B cell (primary cell): ENCODE results near the gene HK3. TPM values are rescaled to one million over a fixed set of nuclear protein-coding genes. Genes with fewer than 3 reads are reported as not detected.

Experiments used
- ATAC-seq: fragments of 200-7000 bp; cut with Tn5 transposase; one replicate; pipeline ENCODE4 v1.10.0; 2021; ENCODE audit warnings: low read depth, mild to moderate bottlenecking, moderate number of reproducible peaks, moderate library complexity
- CTCF ChIA-PET: fragments of 350-600 bp; sonication (Branson Sonifier 250); formaldehyde crosslinking; loops from one replicate; lab custom pipeline; 2021; ENCODE audit warnings: antibody characterized with exemption, inconsistent platforms; lab: Charles Lee
- POLR2A ChIA-PET: fragments of 350-600 bp; sonication (Branson Sonifier 250); formaldehyde crosslinking; loops from one replicate; lab custom pipeline; 2021; ENCODE audit warnings: antibody characterized with exemption; lab: Charles Lee
- DNase-seq: peaks from one replicate; pipeline ENCODE4 v3.0.0; 2013
- H2AFZ ChIP-seq: 2 replicates; pipeline ENCODE4 v1.6.1; 2012; ENCODE audit warnings: mild to moderate bottlenecking, low read depth, low read length; ENCODE audit not compliant: insufficient read depth, poor library complexity, severe bottlenecking
- H3K27ac ChIP-seq, 2 donors: 1 replicate in 1 of 2; 2 replicates in 1 of 2; pipeline ENCODE4 v1.5.1; 2012 to 2013; ENCODE audit warnings: low read length in 2 of 2, mild to moderate bottlenecking in 2 of 2, moderate library complexity in 1 of 2
- H3K27me3 ChIP-seq, 4 experiments: fragments of 200-600 bp in 1 of 4; sonication (generic) in 1 of 4; replicated peaks in 1 of 4; 1 replicate in 2 of 4; 2 replicates in 2 of 4; pipeline versions ENCODE4 v1.6.1 to v1.7.0; 2013 to 2016; ENCODE audit warnings: low read length in 3 of 4, mild to moderate bottlenecking in 2 of 4, mixed read lengths in 1 of 4, moderate library complexity in 1 of 4; ENCODE audit not compliant: insufficient read depth in 4 of 4, control insufficient read depth in 3 of 4; ENCODE audit errors: control extremely low read depth in 1 of 4
- H3K36me3 ChIP-seq, 2 experiments: replicated peaks in 1 of 2; 1 replicate in 1 of 2; 2 replicates in 1 of 2; pipeline versions ENCODE4 v1.6.1 to v1.7.1; 2013; ENCODE audit warnings: low read length in 1 of 2; ENCODE audit not compliant: insufficient read depth in 2 of 2, control insufficient read depth in 1 of 2; ENCODE audit errors: control extremely low read depth in 1 of 2, extremely low read depth in 1 of 2
- H3K4me1 ChIP-seq, 2 donors: fragments of 200-600 bp in 1 of 2; sonication (generic) in 1 of 2; 1 replicate in 1 of 2; 2 replicates in 1 of 2; pipeline versions ENCODE4 v1.5.1 to v1.6.1; 2013 to 2017; ENCODE audit warnings: low read length in 2 of 2; ENCODE audit not compliant: control insufficient read depth in 2 of 2, insufficient read depth in 2 of 2
- H3K4me2 ChIP-seq: replicated peaks from 2 replicates; pipeline ENCODE3; 2012; ENCODE audit warnings: mild to moderate bottlenecking, low read depth, low read length; ENCODE audit not compliant: poor library complexity, severe bottlenecking
- H3K4me3 ChIP-seq, 5 experiments: fragments of 200-600 bp in 1 of 5; sonication (generic) in 1 of 5; 1 replicate in 3 of 5; 2 replicates in 2 of 5; pipeline versions ENCODE4 v1.5.1 to v1.7.0; 2011 to 2016; ENCODE audit warnings: low read length in 4 of 5, mild to moderate bottlenecking in 4 of 5, low read depth in 2 of 5, control low read depth in 1 of 5, moderate library complexity in 1 of 5; ENCODE audit not compliant: insufficient read depth in 1 of 5; ENCODE audit errors: control extremely low read depth in 1 of 5, extremely low read depth in 1 of 5
- H3K79me2 ChIP-seq: fragments of 200-600 bp; sonication (generic); one replicate; pipeline ENCODE4 v1.6.0; 2016; ENCODE audit warnings: low read length; ENCODE audit not compliant: control insufficient read depth, insufficient read depth
- H3K9ac ChIP-seq: fragments of 200-600 bp; sonication (generic); 2 replicates; pipeline ENCODE4 v1.6.1; 2017; ENCODE audit warnings: mild to moderate bottlenecking, low read length, moderate library complexity
- H3K9me3 ChIP-seq, 3 donors: one replicate each; pipeline versions ENCODE4 v1.6.1 to v1.7.1; 2013; ENCODE audit warnings: low read length in 2 of 3; ENCODE audit not compliant: control insufficient read depth in 2 of 3, insufficient read depth in 1 of 3; ENCODE audit errors: control extremely low read depth in 1 of 3
- H4K20me1 ChIP-seq: 2 replicates; pipeline ENCODE4 v1.6.0; 2012; ENCODE audit warnings: mild to moderate bottlenecking, low read length; ENCODE audit not compliant: insufficient read depth, control insufficient read depth, poor library complexity, severe bottlenecking
- H3K27ac Mint-ChIP-seq: one replicate; pipeline ENCODE4 v1.8.0; 2021; ENCODE audit warnings: mixed read lengths
- H3K27me3 Mint-ChIP-seq: one replicate; pipeline ENCODE4 v1.8.0; 2021; ENCODE audit warnings: mixed read lengths
- H3K4me1 Mint-ChIP-seq: one replicate; pipeline ENCODE4 v1.8.0; 2021; ENCODE audit warnings: mixed read lengths
- H3K4me3 Mint-ChIP-seq: one replicate; pipeline ENCODE4 v1.8.0; 2021; ENCODE audit warnings: mixed read lengths
- H3K9me3 Mint-ChIP-seq: one replicate; pipeline ENCODE4 v1.8.0; 2022; ENCODE audit warnings: mixed read lengths; ENCODE audit not compliant: insufficient read depth
- CTCF ChIP-seq: fragments of 200-600 bp; IDR thresholded peaks from one replicate; pipeline ENCODE4 v1.8.0; 2022; ENCODE audit warnings: antibody characterized with exemption, mild to moderate bottlenecking
- EZH2 ChIP-seq: IDR thresholded peaks from 2 replicates; pipeline ENCODE4 v1.6.1; 2012; ENCODE audit warnings: borderline replicate concordance, low read depth, mild to moderate bottlenecking, moderate library complexity, low read length; ENCODE audit not compliant: insufficient read depth, poor library complexity, severe bottlenecking
- WGBS: methylation state at CpG from one replicate; pipeline ENCODE4 v1.1.5; 2013; ENCODE audit warnings: missing lambda C conversion rate; ENCODE audit not compliant: insufficient coverage; 5-methylcytosine and 5-hydroxymethylcytosine counted together
- intact Hi-C: fragments of 100-400 bp; cut with micrococcal nuclease; formaldehyde crosslinking; loops from one replicate; pipeline ENCODE4 v1.10.0; 2022
- polyA plus RNA-seq: library from polyadenylated mRNA; depleted of rRNA; stranded (reverse); fragments of >200 nt; gene quantifications from 2 replicates; pipeline ENCODE4 v1.2.3, GENCODE V29; 2012
- total RNA-seq, 2 donors: library from RNA; stranded (reverse); fragments of 120-200 nt in 1 of 2; gene quantifications; 1 replicate in 1 of 2; 2 replicates in 1 of 2; pipeline versions ENCODE4 v1.2.3 to v1.2.4, GENCODE V29; 2013 to 2022

HK3 gene
- total and polyA plus RNA-seq, 2 donors (not counting 1 experiment from before 2014, with no cell fraction given), result 0.30 to 5.0 TPM

DNA sequence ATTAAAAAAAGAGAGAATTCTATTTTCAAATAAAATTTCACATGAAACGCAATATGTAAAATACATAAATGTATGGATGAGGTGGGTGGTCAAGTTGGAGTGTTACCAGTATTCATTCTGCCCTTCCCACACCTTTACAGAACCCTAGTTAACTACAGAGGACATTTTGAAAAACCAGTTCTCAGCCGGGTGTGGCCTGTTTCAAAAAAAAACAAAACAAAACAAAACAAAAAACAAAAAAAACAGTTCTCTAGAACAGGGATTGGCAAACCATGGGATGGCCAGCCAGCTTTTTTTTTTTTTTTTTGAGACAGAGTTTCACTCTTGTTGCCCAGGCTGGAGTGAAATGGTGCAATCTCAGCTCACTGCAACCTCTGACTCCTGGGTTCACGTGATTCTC lies 28.4 kb upstream of the HK3 start:
- H3K4me3 ChIP-seq, result no peak overlapping the region
- no peak overlapping the region for H3K27ac Mint-ChIP-seq
- H3K27me3 Mint-ChIP-seq, result no peaks in the 10 kb centered on the region
- H4K20me1 ChIP-seq, result peaks cover 10% of the 10 kb centered on the region
- H2AFZ ChIP-seq, result no peak overlapping the region
- POLR2A ChIA-PET, result no interaction called here
- no peak overlapping the region for H3K27ac ChIP-seq
- 83% methylated on average over 2 of the region's 3 CpGs for WGBS
- no peaks in the 10 kb centered on the region for H3K9me3 ChIP-seq
- CTCF ChIA-PET, result no interaction called here
- TF ChIP-seq EZH2, result no peak
- no peak for TF ChIP-seq CTCF
- ATAC-seq, result no peak
- H3K79me2 ChIP-seq, result peaks cover 9% of the 10 kb centered on the region
- H3K4me2 ChIP-seq, result no peak overlapping the region
- H3K27me3 ChIP-seq, result no peaks in the 10 kb centered on the region
- peaks cover 7 to 17% of the 10 kb centered on the region in 2 experiments for H3K36me3 ChIP-seq
- H3K4me1 Mint-ChIP-seq, result peaks cover 9% of the 10 kb centered on the region
- no peaks in the 10 kb centered on the region for H3K9me3 Mint-ChIP-seq
- H3K4me1 ChIP-seq, result no peaks in the 10 kb centered on the region
- no peak overlapping the region for H3K4me3 Mint-ChIP-seq
- DNase-seq, result no peak
- no peak overlapping the region for H3K9ac ChIP-seq
- intact Hi-C loops, result no loop called here

DNA sequence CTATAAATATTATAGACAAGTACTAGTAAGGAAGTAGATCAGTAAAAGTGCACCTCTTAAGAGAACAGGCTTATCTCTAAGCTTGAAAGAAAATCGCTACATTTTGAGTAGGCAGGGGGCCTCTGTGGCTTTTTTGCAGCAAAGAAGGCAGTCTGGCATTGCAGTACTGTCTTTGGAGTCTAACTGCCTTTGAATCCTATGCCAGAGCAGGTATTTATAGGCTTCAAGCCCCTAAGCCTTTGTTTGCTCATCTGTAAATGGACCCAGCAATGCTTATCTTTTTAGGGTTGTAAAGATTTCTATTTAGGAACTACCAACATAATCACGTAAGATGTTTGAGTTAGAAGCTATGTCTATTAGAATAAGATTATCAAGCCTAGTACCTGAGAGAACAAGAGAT lies 23.7 kb upstream of the HK3 start:
- Histone ChIP-seq H3K9me3 (no peaks in the 10 kb centered on the region), H4K20me1 (peaks cover 6% of the 10 kb centered on the region), H3K4me2 (no peak overlapping the region), H3K4me3 (no peak overlapping the region), H2AFZ (no peak overlapping the region), H3K4me1 (no peaks in the 10 kb centered on the region), H3K27me3 (no peaks in the 10 kb centered on the region), H3K36me3 (peaks cover 10 to 32% of the 10 kb centered on the region in 2 experiments), H3K79me2 (peaks cover 21% of the 10 kb centered on the region), H3K9ac (no peak overlapping the region), H3K27ac (no peak overlapping the region)
- no peaks in the 10 kb centered on the region for H3K9me3 Mint-ChIP-seq
- ATAC-seq (no peak), DNase-seq (no peak)
- ChIA-PET POLR2A (no interaction called here), CTCF (no interaction called here)
- intact Hi-C loops, result no loop called here
- H3K27me3 Mint-ChIP-seq, result no peaks in the 10 kb centered on the region
- WGBS, result 100% methylated on average over 1 of the region's 2 CpGs
- no peak overlapping the region for H3K4me3 Mint-ChIP-seq
- TF ChIP-seq EZH2, result no peak
- no peak for TF ChIP-seq CTCF
- no peak overlapping the region for H3K27ac Mint-ChIP-seq
- no peaks in the 10 kb centered on the region for H3K4me1 Mint-ChIP-seq
